ENCODE results near the gene NDFIP1.
"Not testable (repeated sequence)": the region's sequence is repeated elsewhere in the genome, so short reads cannot be mapped to it uniquely, and the experiment has no call there.

GRCh38 chr5:142154449-142154841 is 45.9 kb downstream of the NDFIP1 start:
- TF ChIP-seq, protein P1, sequence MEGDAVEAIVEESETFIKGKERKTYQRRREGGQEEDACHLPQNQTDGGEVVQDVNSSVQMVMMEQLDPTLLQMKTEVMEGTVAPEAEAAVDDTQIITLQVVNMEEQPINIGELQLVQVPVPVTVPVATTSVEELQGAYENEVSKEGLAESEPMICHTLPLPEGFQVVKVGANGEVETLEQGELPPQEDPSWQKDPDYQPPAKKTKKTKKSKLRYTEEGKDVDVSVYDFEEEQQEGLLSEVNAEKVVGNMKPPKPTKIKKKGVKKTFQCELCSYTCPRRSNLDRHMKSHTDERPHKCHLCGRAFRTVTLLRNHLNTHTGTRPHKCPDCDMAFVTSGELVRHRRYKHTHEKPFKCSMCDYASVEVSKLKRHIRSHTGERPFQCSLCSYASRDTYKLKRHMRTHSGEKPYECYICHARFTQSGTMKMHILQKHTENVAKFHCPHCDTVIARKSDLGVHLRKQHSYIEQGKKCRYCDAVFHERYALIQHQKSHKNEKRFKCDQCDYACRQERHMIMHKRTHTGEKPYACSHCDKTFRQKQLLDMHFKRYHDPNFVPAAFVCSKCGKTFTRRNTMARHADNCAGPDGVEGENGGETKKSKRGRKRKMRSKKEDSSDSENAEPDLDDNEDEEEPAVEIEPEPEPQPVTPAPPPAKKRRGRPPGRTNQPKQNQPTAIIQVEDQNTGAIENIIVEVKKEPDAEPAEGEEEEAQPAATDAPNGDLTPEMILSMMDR (conservative IDR thresholded peaks at IDR 0.05; ENCODE audit: low read depth, low read length), result not testable (repeated sequence)
- TF ChIP-seq EZH2phosphoT487 (IDR thresholded peaks at IDR 0.05; ENCODE audit: borderline replicate concordance, low read length), result not testable (repeated sequence)

Data from PC-3 (cell line).